HepG2 (cell line): Measurements from ENCODE around the gene TLX1. TPM values are rescaled to one million over a fixed set of nuclear protein-coding genes. Genes with fewer than 3 reads are reported as not detected.

Experiments used
- ATAC-seq: fragments of 200-7000 bp; cut with Tn5 transposase; 3 replicates; pipeline ENCODE4 v1.9.1; 2020; ENCODE audit warnings: mild to moderate bottlenecking, moderate library complexity
- BruUV-seq: library from RNA; stranded (reverse); fragments of 400-500 nt; replicated peaks from 2 replicates; lab custom pipeline; 2021; lab: Mats Ljungman, UMichigan
- CTCF ChIA-PET: fragments of 300-600 bp; formaldehyde crosslinking; extraction: SDS; loops from one replicate; lab custom pipeline; 2021; ENCODE audit warnings: low total read pairs, inconsistent platforms, low intra/inter-chr PET ratio; lab: Yijun Ruan, JAX
- POLR2A ChIA-PET: fragments of 350-600 bp; sonication (Branson Sonifier 250); formaldehyde crosslinking; loops from one replicate; lab custom pipeline; 2020; ENCODE audit warnings: antibody characterized with exemption, inconsistent platforms; lab: Yijun Ruan, JAX
- DNase-seq: peaks from one replicate; pipeline ENCODE4 v3.0.0-alpha.2; 2015; ENCODE audit warnings: low spot score
- FAIRE-seq: peaks from 3 replicates; lab custom pipeline; 2011; peaks lifted over from hg19 to GRCh38; lab: Jason Lieb, UNC
- H2AFZ ChIP-seq: one replicate; pipeline ENCODE4 v1.6.1; 2011; ENCODE audit warnings: low read length, inconsistent platforms
- H3K27ac ChIP-seq: fragments of 300-600 bp; 3 replicates; pipeline ENCODE4 v1.8.0; 2011; ENCODE audit warnings: mixed run types, mild to moderate bottlenecking, mixed read lengths, low read length, inconsistent platforms; ENCODE audit not compliant: insufficient read depth; ENCODE audit errors: extremely low read length
- H3K27me3 ChIP-seq, 2 experiments: fragments of 200-600 bp in 1 of 2; 2 replicates in 1 of 2; 3 replicates in 1 of 2; pipeline versions ENCODE4 v1.6.0 to v1.8.0; 2011; ENCODE audit warnings: low read length in 2 of 2, mild to moderate bottlenecking in 2 of 2, moderate library complexity in 2 of 2, inconsistent platforms in 1 of 2; ENCODE audit not compliant: insufficient read depth in 2 of 2, control insufficient read depth in 1 of 2
- H3K36me3 ChIP-seq, 2 experiments: fragments of 200-600 bp in 1 of 2; replicated peaks in 1 of 2; 2 replicates in 1 of 2; 3 replicates in 1 of 2; pipeline versions ENCODE4 v1.5.1 to v1.8.0; 2011; ENCODE audit warnings: low read length in 2 of 2, inconsistent platforms in 1 of 2; ENCODE audit not compliant: insufficient read depth in 2 of 2, control insufficient read depth in 1 of 2
- H3K4me1 ChIP-seq: 2 replicates; pipeline ENCODE4 v1.5.1; 2012; ENCODE audit warnings: low read length, inconsistent platforms; ENCODE audit not compliant: insufficient read depth
- H3K4me2 ChIP-seq: 2 replicates; pipeline ENCODE4 v1.6.0; 2011; ENCODE audit warnings: low read depth, low read length, inconsistent platforms
- H3K4me3 ChIP-seq, 3 experiments: fragments of 200-600 bp in 1 of 3; sonication (generic), shearing (Covaris generic) in 1 of 3; replicated peaks in 1 of 3; 2 replicates each; pipeline ENCODE4 v1.5.1; 2011 to 2016; ENCODE audit warnings: low read length in 3 of 3, inconsistent platforms in 2 of 3, low read depth in 2 of 3, mild to moderate bottlenecking in 2 of 3, control low read depth in 1 of 3, mixed read lengths in 1 of 3; ENCODE audit not compliant: insufficient read depth in 1 of 3
- H3K79me2 ChIP-seq: one replicate; pipeline ENCODE4 v1.6.1; 2011; ENCODE audit warnings: low read length, inconsistent platforms; ENCODE audit not compliant: insufficient read depth
- H3K9ac ChIP-seq: 2 replicates; pipeline ENCODE4 v1.6.0; 2011; ENCODE audit warnings: mild to moderate bottlenecking, low read depth, low read length, inconsistent platforms; ENCODE audit not compliant: insufficient read depth
- H3K9me3 ChIP-seq: 2 replicates; pipeline ENCODE4 v1.5.1; 2012; ENCODE audit warnings: mild to moderate bottlenecking, low read length
- H4K20me1 ChIP-seq: 2 replicates; pipeline ENCODE4 v1.6.0; 2011; ENCODE audit warnings: inconsistent platforms, mild to moderate bottlenecking, low read length, moderate library complexity; ENCODE audit not compliant: insufficient read depth
- DNMT1 ChIP-seq: sonication (generic); formaldehyde crosslinking; IDR thresholded peaks from 2 replicates; pipeline ENCODE4 v1.5.1; 2020; ENCODE audit warnings: mild to moderate bottlenecking, missing genetic modification reagents
- DR1 ChIP-seq: sonication (generic); formaldehyde crosslinking; IDR thresholded peaks from 2 replicates; pipeline ENCODE4 v1.8.0; 2021; ENCODE audit warnings: mild to moderate bottlenecking, missing genetic modification reagents, inconsistent platforms
- RFXAP ChIP-seq: sonication (generic); formaldehyde crosslinking; IDR thresholded peaks from 2 replicates; pipeline ENCODE4 v1.4.0; 2020; ENCODE audit warnings: missing genetic modification reagents, borderline replicate concordance
- SMARCC2 ChIP-seq: fragments of 450-650 bp; IDR thresholded peaks from 2 replicates; pipeline ENCODE4 v1.6.1; 2017; ENCODE audit warnings: antibody characterized with exemption, mild to moderate bottlenecking
- SNRNP70 ChIP-seq: fragments of 200-400 bp; formaldehyde crosslinking; IDR thresholded peaks from 2 replicates; pipeline ENCODE4 v1.6.1; 2017; ENCODE audit warnings: mild to moderate bottlenecking, low read depth, low read length, moderate library complexity
- SUZ12 ChIP-seq: fragments of 150-350 bp; IDR thresholded peaks from 2 replicates; pipeline ENCODE4 v1.6.1; 2014; ENCODE audit warnings: low read depth, low read length
- ZFP1 ChIP-seq: IDR thresholded peaks from 2 replicates; pipeline ENCODE4 v1.6.1; 2016
- ZNF34 ChIP-seq: sonication (generic); formaldehyde crosslinking; IDR thresholded peaks from 2 replicates; pipeline ENCODE4 v1.4.0; 2020; ENCODE audit warnings: mild to moderate bottlenecking, missing genetic modification reagents, borderline replicate concordance
- ZNF720 ChIP-seq: sonication (generic); formaldehyde crosslinking; IDR thresholded peaks from 2 replicates; pipeline ENCODE4 v1.4.0; 2020; ENCODE audit warnings: missing genetic modification reagents
- WGBS: methylation state at CpG from one replicate; pipeline ENCODE4 v1.1.6; 2017; ENCODE audit warnings: low lambda C conversion rate; 5-methylcytosine and 5-hydroxymethylcytosine counted together
- in situ Hi-C: cut with HindIII; loops from 2 replicates; pipeline ENCODE4 v1.10.0; 2017; ENCODE audit warnings: low pct_unique_long_range_greater_than_20kb; ENCODE audit not compliant: extremely low pct_ligation_motif_present
- intact Hi-C: fragments of 100-400 bp; cut with micrococcal nuclease; formaldehyde crosslinking; loops from one replicate; pipeline ENCODE4 v1.10.0; 2022; ENCODE audit not compliant: unreplicated experiment
- polyA plus RNA-seq, 8 experiments: library from polyadenylated mRNA; depleted of rRNA in 3 of 8; stranded (reverse) in 7 of 8; unstranded in 1 of 8; fragments of >200 nt; fragmentation: Illumina TruSeq in 4 of 8; extraction: Trizol in 4 of 8; gene quantifications; 2 replicates each; pipeline versions ENCODE4 v1.2.1 to v1.2.3, GENCODE V29; 2011 to 2016; ENCODE audit warnings: low read depth in 4 of 8, missing spikeins in 1 of 8, mixed read lengths in 1 of 8; ENCODE audit not compliant: insufficient read depth in 1 of 8
- total RNA-seq, 5 experiments: library from RNA; depleted of rRNA; stranded (reverse); fragments of >200 nt; fragmentation: Illumina TruSeq; extraction: Trizol; gene quantifications; 2 replicates each; pipeline ENCODE4 v1.2.3, GENCODE V29; 2016; ENCODE audit warnings: low read depth in 1 of 5
- TF ChIP-seq, protein P1 (sequence below), 2 experiments: IDR thresholded peaks; 2 replicates each; pipeline ENCODE4 v1.6.1; 2011 to 2012; ENCODE audit warnings: low read length in 2 of 2, borderline replicate concordance in 1 of 2, low read depth in 1 of 2, mild to moderate bottlenecking in 1 of 2, moderate library complexity in 1 of 2

The TLX1 gene
- total and polyA plus RNA-seq, 2 of the 13 experiments (the other 11 are each of a cell fraction or from before 2014, with no cell fraction given) = 0.07 to 0.26 TPM

DNA sequence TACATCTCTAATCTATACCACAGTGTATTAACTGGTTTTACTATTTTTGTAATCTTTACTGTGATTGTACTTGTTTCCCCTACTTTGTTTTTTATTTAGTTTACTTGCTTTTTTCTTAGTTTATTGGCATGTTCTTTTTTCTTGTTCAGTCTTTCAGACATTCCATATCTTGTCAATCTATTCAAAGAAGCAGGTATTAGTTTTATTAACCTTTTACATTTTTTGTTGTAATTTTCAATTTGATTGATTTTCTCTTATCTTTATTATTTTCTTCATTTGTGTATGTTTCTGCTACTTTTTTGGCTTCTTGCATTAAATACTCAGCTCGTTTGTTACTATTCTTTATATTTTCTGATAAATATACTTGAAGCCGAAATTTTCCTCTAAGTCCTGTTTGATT, 41.6 kb downstream of the TLX1 start:
- in situ Hi-C loops = no loop called here
- intact Hi-C loops = no loop called here
- Histone ChIP-seq H3K9ac (no peak overlapping the region), H3K79me2 (no peaks in the 10 kb centered on the region), H3K4me1 (no peaks in the 10 kb centered on the region), H3K27me3 (peaks cover 0 to 20% of the 10 kb centered on the region in 2 experiments; a peak in 3 of 5 replicates), H4K20me1 (no peaks in the 10 kb centered on the region), H3K36me3 (no peaks in the 10 kb centered on the region), H3K4me3 (no peak overlapping the region), H3K4me2 (no peak overlapping the region), H3K9me3 (peaks cover 11% of the 10 kb centered on the region), H3K27ac (no peak overlapping the region), H2AFZ (no peak overlapping the region)
- ChIA-PET POLR2A (no interaction called here), CTCF (no interaction called here)
- WGBS = 2% methylated on average over 2 of the region's 2 CpGs
- FAIRE-seq (no peak), DNase-seq (no peak), ATAC-seq (no peak)
- BruUV-seq = no TSS peak
- TF ChIP-seq RFXAP (CRISPR knock-in tag) (no peak), ZNF34 (CRISPR knock-in tag) (no peak), DNMT1 (no peak), SNRNP70 (no peak)

DNA sequence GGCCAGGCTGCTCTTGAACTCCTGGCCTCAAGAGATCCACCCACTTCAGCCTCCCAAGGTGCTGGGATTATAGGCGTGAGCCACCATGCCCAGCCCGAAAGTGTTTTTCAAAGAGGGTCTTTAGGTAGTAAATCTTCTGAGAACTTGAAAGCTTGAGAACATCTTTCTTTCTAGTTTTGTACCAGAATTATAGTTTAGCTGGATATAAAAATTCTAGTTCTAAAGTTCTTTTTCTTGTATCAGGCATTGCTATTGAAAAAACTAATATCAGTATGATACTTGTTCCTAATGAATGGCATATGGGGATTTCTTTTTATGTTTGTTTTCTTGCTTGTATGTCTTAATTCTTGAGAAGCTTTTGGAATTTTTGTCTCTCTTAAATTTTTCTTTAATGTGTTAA, 43.2 kb downstream of the TLX1 start:
- CTCF ChIA-PET = no interaction called here

More for the DNA sequence above, 43.2 kb downstream of the TLX1 start:
- intact Hi-C loops = no loop called here
- Histone ChIP-seq H3K4me1 (no peaks in the 10 kb centered on the region), H3K4me3 (no peak overlapping the region), H3K9ac (no peak overlapping the region), H2AFZ (no peak overlapping the region), H3K79me2 (no peaks in the 10 kb centered on the region), H3K36me3 (no peaks in the 10 kb centered on the region), H3K9me3 (peaks cover 11% of the 10 kb centered on the region), H4K20me1 (no peaks in the 10 kb centered on the region), H3K27ac (no peak overlapping the region), H3K4me2 (no peak overlapping the region), H3K27me3 (peaks cover 0 to 20% of the 10 kb centered on the region in 2 experiments; a peak in 3 of 5 replicates)
- WGBS = 50% methylated on average over 2 of the region's 2 CpGs
- in situ Hi-C loops = no loop called here
- TF ChIP-seq SMARCC2 = no peak
- peak; percentile 91; the same call in 1 of the 2 replicates for TF ChIP-seq ZFP1
- TF ChIP-seq, protein P1, sequence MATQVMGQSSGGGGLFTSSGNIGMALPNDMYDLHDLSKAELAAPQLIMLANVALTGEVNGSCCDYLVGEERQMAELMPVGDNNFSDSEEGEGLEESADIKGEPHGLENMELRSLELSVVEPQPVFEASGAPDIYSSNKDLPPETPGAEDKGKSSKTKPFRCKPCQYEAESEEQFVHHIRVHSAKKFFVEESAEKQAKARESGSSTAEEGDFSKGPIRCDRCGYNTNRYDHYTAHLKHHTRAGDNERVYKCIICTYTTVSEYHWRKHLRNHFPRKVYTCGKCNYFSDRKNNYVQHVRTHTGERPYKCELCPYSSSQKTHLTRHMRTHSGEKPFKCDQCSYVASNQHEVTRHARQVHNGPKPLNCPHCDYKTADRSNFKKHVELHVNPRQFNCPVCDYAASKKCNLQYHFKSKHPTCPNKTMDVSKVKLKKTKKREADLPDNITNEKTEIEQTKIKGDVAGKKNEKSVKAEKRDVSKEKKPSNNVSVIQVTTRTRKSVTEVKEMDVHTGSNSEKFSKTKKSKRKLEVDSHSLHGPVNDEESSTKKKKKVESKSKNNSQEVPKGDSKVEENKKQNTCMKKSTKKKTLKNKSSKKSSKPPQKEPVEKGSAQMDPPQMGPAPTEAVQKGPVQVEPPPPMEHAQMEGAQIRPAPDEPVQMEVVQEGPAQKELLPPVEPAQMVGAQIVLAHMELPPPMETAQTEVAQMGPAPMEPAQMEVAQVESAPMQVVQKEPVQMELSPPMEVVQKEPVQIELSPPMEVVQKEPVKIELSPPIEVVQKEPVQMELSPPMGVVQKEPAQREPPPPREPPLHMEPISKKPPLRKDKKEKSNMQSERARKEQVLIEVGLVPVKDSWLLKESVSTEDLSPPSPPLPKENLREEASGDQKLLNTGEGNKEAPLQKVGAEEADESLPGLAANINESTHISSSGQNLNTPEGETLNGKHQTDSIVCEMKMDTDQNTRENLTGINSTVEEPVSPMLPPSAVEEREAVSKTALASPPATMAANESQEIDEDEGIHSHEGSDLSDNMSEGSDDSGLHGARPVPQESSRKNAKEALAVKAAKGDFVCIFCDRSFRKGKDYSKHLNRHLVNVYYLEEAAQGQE (IDR thresholded peaks at IDR 0.05; ENCODE audit: borderline replicate concordance in 1 of 2, low read depth in 1 of 2, low read length in 2 of 2) = no peak
- no peak for TF ChIP-seq SUZ12
- TF ChIP-seq DR1 (CRISPR knock-in tag) = no peak
- TF ChIP-seq ZNF720 (CRISPR knock-in tag) = no peak
- ATAC-seq (no peak), DNase-seq (no peak), FAIRE-seq (no peak)
- POLR2A ChIA-PET = no interaction called here
- BruUV-seq = no TSS peak
